ENCODE data around the gene SPRED2. TPM values are rescaled to one million over a fixed set of nuclear protein-coding genes. Genes with fewer than 3 reads are reported as not detected.
"Not testable (repeated sequence)": the region's sequence is repeated elsewhere in the genome, so short reads cannot be mapped to it uniquely, and the experiment has no call there.

The SPRED2 gene
- total RNA-seq, 4 donors from 2014 or later: 8.1 to 15.1 (median 9.1) TPM

GRCh38 chr2:65320946-65321345, 111.5 kb downstream of the SPRED2 start:
- no peaks in the 10 kb centered on the region for H3K9me3 ChIP-seq
- H3K27ac ChIP-seq: no peak overlapping the region
- DNase-seq: no peak
- H3K36me3 ChIP-seq: peaks cover 0 to 15% (median 0%) of the 10 kb centered on the region in 3 donors
- intact Hi-C loops (cut with DNase I): no loop called here
- no peak overlapping the region for H3K4me3 ChIP-seq
- peaks cover 5 to 28% (median 7%) of the 10 kb centered on the region in 3 donors for H3K4me1 ChIP-seq
- 100% methylated on average over 1 to 2 of the region's 2 CpGs for WGBS, 2 donors
- H3K27me3 ChIP-seq: no peaks in the 10 kb centered on the region
- TF ChIP-seq POLR2A (IDR thresholded peaks at IDR 0.05): no peak
- TF ChIP-seq, protein P1, sequence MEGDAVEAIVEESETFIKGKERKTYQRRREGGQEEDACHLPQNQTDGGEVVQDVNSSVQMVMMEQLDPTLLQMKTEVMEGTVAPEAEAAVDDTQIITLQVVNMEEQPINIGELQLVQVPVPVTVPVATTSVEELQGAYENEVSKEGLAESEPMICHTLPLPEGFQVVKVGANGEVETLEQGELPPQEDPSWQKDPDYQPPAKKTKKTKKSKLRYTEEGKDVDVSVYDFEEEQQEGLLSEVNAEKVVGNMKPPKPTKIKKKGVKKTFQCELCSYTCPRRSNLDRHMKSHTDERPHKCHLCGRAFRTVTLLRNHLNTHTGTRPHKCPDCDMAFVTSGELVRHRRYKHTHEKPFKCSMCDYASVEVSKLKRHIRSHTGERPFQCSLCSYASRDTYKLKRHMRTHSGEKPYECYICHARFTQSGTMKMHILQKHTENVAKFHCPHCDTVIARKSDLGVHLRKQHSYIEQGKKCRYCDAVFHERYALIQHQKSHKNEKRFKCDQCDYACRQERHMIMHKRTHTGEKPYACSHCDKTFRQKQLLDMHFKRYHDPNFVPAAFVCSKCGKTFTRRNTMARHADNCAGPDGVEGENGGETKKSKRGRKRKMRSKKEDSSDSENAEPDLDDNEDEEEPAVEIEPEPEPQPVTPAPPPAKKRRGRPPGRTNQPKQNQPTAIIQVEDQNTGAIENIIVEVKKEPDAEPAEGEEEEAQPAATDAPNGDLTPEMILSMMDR (IDR thresholded peaks at IDR 0.05): no peak

GRCh38 chr2:65320042-65320725, 112.2 kb downstream of the SPRED2 start:
- Histone ChIP-seq H3K27me3 (no peaks in the 10 kb centered on the region), H3K4me3 (no peak overlapping the region), H3K27ac (peak overlapping the region in 2 of 4 donors; percentile 19 to 25), H3K4me1 (peaks cover 7 to 35% (median 12%) of the 10 kb centered on the region in 3 donors), H3K9me3 (no peaks in the 10 kb centered on the region), H3K36me3 (peaks cover 0 to 16% (median 0%) of the 10 kb centered on the region in 3 donors)
- 53 to 64% methylated on average over 8 to 9 of the region's 9 CpGs for WGBS, 2 donors
- no peak for DNase-seq
- intact Hi-C loops (cut with DNase I): no loop called here
- TF ChIP-seq, protein P1 (IDR thresholded peaks at IDR 0.05): peak in 1 of 6 experiments; percentile 39
- no peak for TF ChIP-seq POLR2A (IDR thresholded peaks at IDR 0.05)

- peaks cover 0 to 16% (median 0%) of the 10 kb centered on the region in 3 donors for H3K36me3 ChIP-seq
- no CpG with 5 or more reads among the region's 1 CpG for WGBS, 2 donors
- H3K27me3 ChIP-seq: no peaks in the 10 kb centered on the region
- H3K9me3 ChIP-seq: no peaks in the 10 kb centered on the region
- DNase-seq: no peak
- peak overlapping the region in 2 of 4 donors; percentile 19 to 48 for H3K27ac ChIP-seq
- H3K4me1 ChIP-seq: peaks cover 7 to 41% (median 12%) of the 10 kb centered on the region in 3 donors
- no peak for TF ChIP-seq POLR2A (IDR thresholded peaks at IDR 0.05)
- TF ChIP-seq, protein P1 (IDR thresholded peaks at IDR 0.05): no peak
- no peak overlapping the region for H3K4me3 ChIP-seq
- intact Hi-C loops (cut with DNase I): no loop called here
These were observed 112.7 kb downstream of the SPRED2 start for GRCh38 chr2:65319674-65320041.

- H3K36me3 ChIP-seq: peaks cover 0 to 16% (median 0%) of the 10 kb centered on the region in 3 donors
- TF ChIP-seq, protein P1 (IDR thresholded peaks at IDR 0.05): no peak
- TF ChIP-seq POLR2A (IDR thresholded peaks at IDR 0.05): no peak
- no peak overlapping the region for H3K4me3 ChIP-seq
- no peak for DNase-seq
- H3K9me3 ChIP-seq: no peaks in the 10 kb centered on the region
- 75 to 81% methylated on average over 3 to 5 of the region's 5 CpGs for WGBS, 2 donors
- H3K4me1 ChIP-seq: peaks cover 7 to 42% (median 12%) of the 10 kb centered on the region in 3 donors
- peak overlapping the region in 2 of 4 donors; percentile 19 to 48 for H3K27ac ChIP-seq
- H3K27me3 ChIP-seq: no peaks in the 10 kb centered on the region
- intact Hi-C loops (cut with DNase I): no loop called here
These were observed 113.2 kb downstream of the SPRED2 start for GRCh38 chr2:65319072-65319673.

- no peak for DNase-seq
- H3K9me3 ChIP-seq: no peaks in the 10 kb centered on the region
- no peaks in the 10 kb centered on the region for H3K27me3 ChIP-seq
- no peak overlapping the region for H3K27ac ChIP-seq
- intact Hi-C loops (cut with DNase I): no loop called here
- peaks cover 8 to 29% (median 8%) of the 10 kb centered on the region in 3 donors for H3K36me3 ChIP-seq
- H3K4me1 ChIP-seq: peaks cover 7 to 42% (median 12%) of the 10 kb centered on the region in 3 donors
- no peak for TF ChIP-seq POLR2A (IDR thresholded peaks at IDR 0.05)
- H3K4me3 ChIP-seq: no peak overlapping the region
- 78 to 80% methylated on average over 5 to 7 of the region's 7 CpGs for WGBS, 2 donors
These were observed 114.6 kb downstream of the SPRED2 start for GRCh38 chr2:65317841-65318240.

DNA sequence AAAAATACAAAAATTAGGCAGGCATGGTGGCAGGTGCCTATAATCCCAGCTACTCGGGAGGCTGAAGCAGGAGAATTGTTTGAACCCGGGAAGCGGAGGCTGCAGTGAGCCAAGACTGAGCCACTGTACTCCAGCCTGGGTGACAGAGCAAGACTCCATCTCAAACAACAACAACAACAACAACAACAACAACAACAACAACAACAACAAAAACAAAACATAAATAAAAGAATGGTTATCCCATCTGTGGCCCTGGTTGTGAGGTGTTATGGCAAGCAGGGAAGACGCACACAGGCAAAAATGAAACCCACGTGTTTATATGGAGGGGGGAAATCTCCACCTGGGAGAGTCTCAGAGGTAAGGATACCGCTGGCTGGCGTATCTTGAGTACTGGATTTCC, 115.0 kb downstream of the SPRED2 start:
- Histone ChIP-seq H3K4me1 (peaks cover 7 to 42% (median 12%) of the 10 kb centered on the region in 3 donors), H3K36me3 (peaks cover 8 to 34% (median 8%) of the 10 kb centered on the region in 3 donors)
- H3K27me3 ChIP-seq; H3K4me3 ChIP-seq; DNase-seq; H3K27ac ChIP-seq; H3K9me3 ChIP-seq; intact Hi-C loops (cut with DNase I): not testable (repeated sequence)
- 87 to 97% methylated on average over 7 of the region's 7 CpGs for WGBS, 2 donors

Data from esophagus squamous epithelium (tissue), 5 donors.